OCI-LY1 (cell line): Measurements from ENCODE around the gene CARMIL1.

Source experiments
- H2AFZ ChIP-seq: fragments of 200-600 bp; sonication (generic), shearing (Covaris generic); 2 replicates; pipeline ENCODE4 v1.6.0; 2014; ENCODE audit warnings: antibody characterized with exemption, mild to moderate bottlenecking, low read length
- H3F3A ChIP-seq: fragments of 200-600 bp; sonication (generic), shearing (Covaris generic); 2 replicates; pipeline ENCODE4 v1.6.0; 2014; ENCODE audit warnings: mild to moderate bottlenecking, antibody characterized with exemption, low read length, moderate library complexity; ENCODE audit not compliant: insufficient read depth
- H3K27ac ChIP-seq: fragments of 200-600 bp; sonication (generic); 2 replicates; pipeline ENCODE4 v1.5.1; 2014; ENCODE audit warnings: low read length, mixed run types, mild to moderate bottlenecking, low read depth; ENCODE audit not compliant: poor library complexity, severe bottlenecking
- H3K27me3 ChIP-seq: fragments of 200-600 bp; sonication (generic); 2 replicates; pipeline ENCODE4 v1.6.0; 2014; ENCODE audit warnings: antibody characterized with exemption, mild to moderate bottlenecking, low read length, moderate library complexity; ENCODE audit not compliant: insufficient read depth
- H3K36me3 ChIP-seq: fragments of 200-600 bp; sonication (generic); 2 replicates; pipeline ENCODE4 v1.6.1; 2014; ENCODE audit warnings: mild to moderate bottlenecking, antibody characterized with exemption, low read length, moderate library complexity, mixed read lengths; ENCODE audit not compliant: insufficient read depth
- H3K4me1 ChIP-seq: fragments of 200-600 bp; sonication (generic); 2 replicates; pipeline ENCODE4 v1.5.1; 2014; ENCODE audit warnings: mild to moderate bottlenecking, low read length, moderate library complexity; ENCODE audit not compliant: insufficient read depth, severe bottlenecking
- H3K4me2 ChIP-seq: fragments of 200-600 bp; sonication (generic), shearing (Covaris generic); 2 replicates; pipeline ENCODE4 v1.6.1; 2014; ENCODE audit warnings: low read length
- H3K4me3 ChIP-seq: fragments of 200-600 bp; sonication (generic); 2 replicates; pipeline ENCODE4 v1.5.1; 2014; ENCODE audit warnings: low read length, low read depth, mild to moderate bottlenecking, mixed read lengths; ENCODE audit not compliant: poor library complexity, severe bottlenecking
- H3K79me2 ChIP-seq: fragments of 200-600 bp; shearing (Covaris generic); 2 replicates; pipeline ENCODE4 v1.6.1; 2016; ENCODE audit warnings: mixed run types, low read length, mixed read lengths; ENCODE audit not compliant: insufficient read depth
- H3K9ac ChIP-seq: fragments of 200-600 bp; sonication (generic), shearing (Covaris generic); 2 replicates; pipeline ENCODE4 v1.6.1; 2014; ENCODE audit warnings: mild to moderate bottlenecking, low read length, mixed read lengths
- H3K9me2 ChIP-seq: fragments of 200-600 bp; sonication (generic), shearing (Covaris generic); 2 replicates; pipeline ENCODE4 v1.6.1; 2014; ENCODE audit warnings: low read depth, mild to moderate bottlenecking, low read length, mixed read lengths
- H3K9me3 ChIP-seq: fragments of 200-600 bp; shearing (Covaris generic); 2 replicates; pipeline ENCODE4 v1.6.1; 2014; ENCODE audit warnings: low read length, mixed read lengths
- H4K20me1 ChIP-seq: fragments of 200-600 bp; sonication (generic), shearing (Covaris generic); 2 replicates; pipeline ENCODE4 v1.6.0; 2016; ENCODE audit warnings: mild to moderate bottlenecking, low read length; ENCODE audit not compliant: insufficient read depth
- CTCF ChIP-seq: fragments of 200-600 bp; sonication (generic), shearing (Covaris generic); IDR thresholded peaks from 2 replicates; pipeline ENCODE4 v1.5.1; 2017; ENCODE audit warnings: mild to moderate bottlenecking, antibody characterized with exemption, low read length, moderate library complexity, mixed read lengths
- EZH2 ChIP-seq: fragments of 200-600 bp; sonication (generic), shearing (Covaris generic); IDR thresholded peaks from 2 replicates; pipeline ENCODE4 v1.8.0; 2017; ENCODE audit warnings: borderline replicate concordance, mixed run types, mild to moderate bottlenecking, antibody characterized with exemption, low read length, moderate library complexity, mixed read lengths

CARMIL1 gene

GRCh38 chr6:25511376-25511775 is 232.2 kb downstream of the CARMIL1 start:
- no peak overlapping the region for H3K4me2 ChIP-seq
- H3K79me2 ChIP-seq, result no peaks in the 10 kb centered on the region
- TF ChIP-seq EZH2 (no peak), CTCF (no peak)

GRCh38 chr6:25512560-25512959 is 233.4 kb downstream of the CARMIL1 start:
- Histone ChIP-seq H3K36me3 (peaks cover 56% of the 10 kb centered on the region), H3K4me2 (no peak overlapping the region), H3K4me1 (no peaks in the 10 kb centered on the region)

More at GRCh38 chr6:25511376-25511775, 232.2 kb downstream of the CARMIL1 start:
- Histone ChIP-seq H3K27me3 (no peaks in the 10 kb centered on the region), H3K4me3 (no peak overlapping the region), H3K27ac (no peak overlapping the region), H3K9me2 (no peaks in the 10 kb centered on the region), H4K20me1 (no peaks in the 10 kb centered on the region), H3F3A (no peaks in the 10 kb centered on the region), H3K9ac (no peak overlapping the region), H3K36me3 (peaks cover 51% of the 10 kb centered on the region), H3K4me1 (no peaks in the 10 kb centered on the region), H2AFZ (no peak overlapping the region), H3K9me3 (peaks cover 5% of the 10 kb centered on the region; the same call in 1 of the 2 replicates)

GRCh38 chr6:25519856-25520255 is 240.7 kb downstream of the CARMIL1 start:
- Histone ChIP-seq H3K9ac (no peak overlapping the region), H3K27ac (no peak overlapping the region), H3K27me3 (no peaks in the 10 kb centered on the region), H3K4me2 (no peak overlapping the region), H3K79me2 (no peaks in the 10 kb centered on the region), H3F3A (no peaks in the 10 kb centered on the region), H3K4me1 (no peaks in the 10 kb centered on the region), H3K9me3 (no peaks in the 10 kb centered on the region), H2AFZ (no peak overlapping the region), H3K36me3 (peaks cover 67% of the 10 kb centered on the region), H3K4me3 (no peak overlapping the region), H3K9me2 (no peaks in the 10 kb centered on the region), H4K20me1 (no peaks in the 10 kb centered on the region)
- TF ChIP-seq EZH2 (no peak), CTCF (no peak)

More at GRCh38 chr6:25512560-25512959, 233.4 kb downstream of the CARMIL1 start:
- H3F3A ChIP-seq, result no peaks in the 10 kb centered on the region
- no peaks in the 10 kb centered on the region for H3K79me2 ChIP-seq
- TF ChIP-seq CTCF, result no peak
- no peaks in the 10 kb centered on the region for H3K9me2 ChIP-seq
- H3K4me3 ChIP-seq, result no peak overlapping the region
- H4K20me1 ChIP-seq, result no peaks in the 10 kb centered on the region
- H2AFZ ChIP-seq, result no peak overlapping the region
- peaks cover 5% of the 10 kb centered on the region; the same call in 1 of the 2 replicates for H3K9me3 ChIP-seq
- no peak overlapping the region for H3K27ac ChIP-seq
- no peaks in the 10 kb centered on the region for H3K27me3 ChIP-seq
- H3K9ac ChIP-seq, result no peak overlapping the region
